CD4-positive, alpha-beta T cell treated with Interleukin-1 beta for 1 hour (primary cell): ENCODE data around the gene ADCY2.
A peak's percentile ranks its signal among the peaks of the same experiment; 100 is the strongest.

Experiments used
- DNase-seq, 2 donors: peaks; one replicate each; pipeline ENCODE4 v3.0.0-alpha.2; 2020 to 2022

ADCY2 gene

DNA sequence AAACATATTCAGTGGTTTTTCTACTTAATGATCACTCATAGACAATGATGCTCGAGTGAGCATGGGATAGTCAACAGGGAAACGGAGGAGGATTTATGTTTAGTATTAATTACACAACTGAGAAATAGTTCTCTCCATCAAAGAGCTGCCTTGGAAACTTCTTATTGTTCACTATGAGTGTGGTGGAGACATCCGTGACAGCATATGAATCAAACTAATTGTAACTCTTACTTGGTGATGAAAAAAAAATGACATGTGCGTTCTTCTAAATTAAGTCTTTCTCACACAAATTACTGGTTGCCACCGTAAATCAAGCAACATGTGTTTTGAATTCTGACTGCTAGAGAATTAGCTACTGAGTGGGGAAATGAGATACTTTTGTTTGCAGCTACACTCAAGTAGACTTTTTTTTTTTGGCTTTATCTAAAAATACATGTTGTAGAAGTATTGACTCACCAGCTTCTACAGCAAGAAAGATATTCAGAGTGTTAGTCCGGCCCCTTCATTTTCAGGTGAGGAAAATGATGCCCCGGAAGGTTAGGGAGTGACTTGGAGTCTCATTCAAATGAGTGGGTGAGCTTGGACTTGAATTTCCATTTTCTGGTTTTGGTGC is 275.5 kb downstream of the ADCY2 start:
- DNase-seq: no peak

DNA sequence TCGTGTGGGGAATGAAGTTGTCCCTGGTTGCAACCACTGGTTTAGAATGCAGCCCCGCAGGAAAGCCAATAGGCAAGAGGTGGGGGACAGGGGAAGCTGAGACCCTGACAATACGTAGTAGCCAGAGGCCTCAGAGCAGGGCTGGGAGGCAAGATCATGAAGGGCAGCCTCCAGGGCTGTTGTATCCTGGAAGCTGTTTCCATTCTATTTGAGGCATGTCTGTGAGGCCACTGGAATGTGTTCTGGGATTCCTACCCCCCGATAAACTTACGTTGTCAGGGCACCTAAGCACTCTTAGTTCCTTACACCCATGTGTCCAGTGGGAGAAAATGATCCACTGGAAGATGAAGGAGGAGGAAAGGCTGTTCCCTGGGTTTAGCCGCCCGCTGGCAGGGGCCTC is 277.7 kb downstream of the ADCY2 start:
- no peak for DNase-seq

DNA sequence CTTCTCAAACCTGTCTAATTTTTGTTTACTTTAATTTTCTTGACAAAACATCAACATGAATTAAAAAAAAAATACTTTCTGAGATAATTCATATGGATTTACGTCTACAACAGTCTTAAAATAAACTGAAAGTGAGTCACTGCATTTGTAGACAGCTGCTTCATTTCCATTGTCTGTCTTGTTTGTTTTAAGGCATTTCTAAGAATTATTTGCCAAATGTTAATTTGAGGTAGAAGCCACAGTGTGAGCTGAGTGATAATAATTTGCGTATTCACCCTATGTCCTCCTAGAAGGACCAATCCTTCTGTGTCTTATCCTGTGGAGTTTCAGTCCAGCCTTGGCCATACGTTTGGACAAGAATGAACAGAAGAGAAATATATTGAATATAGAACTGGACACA is 280.5 kb downstream of the ADCY2 start:
- no peak for DNase-seq

DNA sequence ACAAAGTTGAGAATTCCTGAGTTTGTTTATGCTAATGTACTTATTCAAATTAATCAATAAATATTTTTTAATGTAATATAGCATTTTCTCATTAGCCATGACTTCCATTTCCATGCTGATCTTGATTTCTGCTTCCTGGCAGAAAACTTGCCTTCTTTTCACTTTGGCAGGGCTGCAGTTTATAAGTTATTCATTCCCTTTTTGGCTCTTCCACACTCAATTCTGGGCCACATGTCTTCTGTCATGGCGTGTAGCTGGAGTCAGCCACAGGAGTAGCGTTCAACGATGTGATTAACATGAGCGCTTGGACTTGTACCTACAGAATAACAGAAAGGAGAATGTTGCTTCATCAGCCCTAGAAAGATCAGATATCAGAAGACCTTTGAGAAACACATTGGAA is 282.1 kb downstream of the ADCY2 start:
- DNase-seq: no peak

DNA sequence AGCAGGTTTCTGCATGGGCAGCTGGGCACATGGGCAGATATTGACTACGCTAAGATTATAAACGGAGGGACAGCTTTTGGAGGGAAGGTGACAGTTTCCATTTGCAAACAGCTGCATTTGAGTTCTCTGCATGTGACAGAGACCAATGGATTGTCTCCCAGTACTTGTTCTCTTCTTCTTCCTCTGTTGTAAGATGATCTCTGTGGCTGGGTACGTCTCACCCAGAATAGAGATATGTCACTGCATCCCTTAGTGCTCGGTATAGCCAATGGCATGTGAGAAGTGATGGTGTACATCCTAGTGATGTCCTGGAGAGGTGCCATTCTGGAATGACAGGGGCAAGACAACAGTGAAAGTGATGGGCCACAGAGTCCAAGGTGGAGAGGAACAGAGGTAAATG is 283.7 kb downstream of the ADCY2 start:
- DNase-seq: no peak

DNA sequence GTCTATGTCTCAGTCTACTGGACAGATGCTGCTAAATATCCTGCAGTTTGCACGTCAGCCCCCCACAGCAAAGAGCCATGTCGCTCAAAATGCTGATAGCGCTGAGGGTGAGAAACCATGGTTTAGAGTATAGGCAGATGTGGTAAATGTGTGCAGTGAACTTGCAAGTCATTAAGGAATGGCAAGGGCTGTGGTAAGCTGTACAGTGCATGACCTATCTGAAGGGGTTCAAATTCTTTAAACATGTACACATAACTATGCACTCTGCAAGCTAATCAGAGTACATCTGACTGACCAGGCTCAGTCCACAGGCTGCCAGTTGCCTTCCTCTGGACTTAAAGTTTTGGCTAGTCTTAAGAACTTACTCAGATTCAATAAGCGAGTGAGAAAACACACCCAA is 284.3 kb downstream of the ADCY2 start:
- DNase-seq: no peak

DNA sequence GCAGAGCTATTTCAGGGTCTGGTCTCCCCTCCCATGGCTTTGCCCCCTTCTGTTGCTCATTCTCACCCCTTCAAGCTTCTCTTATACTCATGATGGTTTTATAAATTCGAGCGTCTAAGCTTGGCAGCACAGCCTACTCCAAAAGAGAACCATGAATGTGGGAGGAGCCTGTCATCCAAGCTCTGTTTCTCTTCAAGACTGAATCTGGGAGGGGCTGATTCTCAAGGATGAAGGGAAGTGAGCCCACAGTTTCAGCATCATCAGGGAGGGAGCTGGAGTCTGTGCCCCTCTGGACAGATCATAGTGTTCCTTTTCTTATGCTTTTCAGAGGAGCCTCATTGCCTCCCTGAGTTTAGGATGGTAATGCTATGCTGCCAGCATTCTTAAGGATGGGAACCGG is 286.4 kb downstream of the ADCY2 start:
- no peak for DNase-seq

DNA sequence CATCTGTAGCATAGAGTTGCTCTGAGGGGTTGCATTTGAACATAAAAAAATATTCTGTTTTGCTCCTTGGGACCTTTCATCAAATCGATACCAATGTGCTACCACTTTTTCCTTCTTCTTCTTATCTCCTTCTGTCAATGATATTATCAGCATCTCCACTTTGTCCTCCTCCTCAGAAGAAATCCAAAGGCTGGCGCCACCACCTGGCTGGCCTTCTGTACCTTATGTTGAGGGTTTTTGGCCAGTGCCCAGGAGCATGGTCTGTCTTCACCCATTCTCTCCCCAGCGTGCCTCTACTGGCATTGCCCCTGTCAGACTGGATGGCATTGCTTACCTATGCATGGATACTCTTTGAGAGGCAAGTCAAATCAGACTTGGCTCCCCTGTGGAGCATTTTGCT is 287.8 kb downstream of the ADCY2 start:
- DNase-seq: no peak

DNA sequence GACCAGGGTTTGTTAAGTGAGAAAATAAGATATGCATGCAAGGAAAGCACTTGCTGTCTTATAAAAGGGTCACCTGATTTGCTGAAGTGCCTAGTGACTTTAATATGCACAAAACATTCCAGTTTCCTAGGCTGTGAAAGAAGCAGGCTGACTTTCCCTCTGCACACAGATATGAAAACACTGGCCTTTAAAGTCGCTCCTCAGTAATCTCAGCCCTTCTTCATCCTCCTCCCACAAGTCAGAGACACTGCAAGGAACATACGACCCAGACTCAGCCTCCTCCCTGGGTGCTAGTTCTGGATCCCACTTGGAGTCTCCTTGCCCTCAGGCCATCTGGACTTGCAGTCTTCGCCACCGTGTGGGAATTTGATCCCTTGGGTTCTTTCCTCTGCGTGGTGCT is 288.9 kb downstream of the ADCY2 start:
- no peak for DNase-seq

DNA sequence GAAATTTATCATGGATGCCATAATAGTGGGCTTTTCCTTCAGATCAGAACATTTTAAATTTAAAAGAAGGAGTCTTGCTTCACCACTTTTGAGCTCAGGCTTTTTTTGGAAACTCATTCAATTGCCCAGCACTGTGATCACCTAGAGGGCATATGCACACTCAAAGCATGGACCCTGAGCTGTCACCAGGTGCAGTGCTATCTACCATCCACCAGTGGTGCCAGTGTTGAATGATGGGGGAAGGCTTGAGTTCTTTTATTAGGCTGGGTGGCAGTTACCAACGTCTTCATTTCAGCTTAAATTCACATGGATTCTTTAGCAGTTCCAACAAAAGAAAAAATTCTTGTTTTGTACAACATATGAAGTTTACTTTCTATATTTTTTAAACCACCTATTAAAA is 290.9 kb downstream of the ADCY2 start:
- DNase-seq: no peak

DNA sequence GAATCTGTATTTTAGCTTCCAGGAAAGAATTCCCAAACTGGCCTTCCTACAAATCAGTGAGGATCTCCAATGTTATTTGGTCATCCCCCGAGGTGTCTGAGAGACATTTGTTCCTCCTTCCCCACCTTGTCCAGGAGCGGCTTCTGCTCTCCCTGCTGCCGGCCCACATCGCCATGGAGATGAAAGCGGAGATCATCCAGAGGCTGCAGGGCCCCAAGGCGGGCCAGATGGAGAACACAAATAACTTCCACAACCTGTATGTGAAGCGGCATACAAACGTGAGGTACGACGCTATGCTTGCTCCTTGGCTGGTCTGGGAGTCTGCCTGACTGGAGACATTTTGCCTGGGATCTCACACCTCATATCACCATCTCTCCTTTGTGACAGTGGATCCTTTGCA is 294.6 kb downstream of the ADCY2 start:
- no peak for DNase-seq

DNA sequence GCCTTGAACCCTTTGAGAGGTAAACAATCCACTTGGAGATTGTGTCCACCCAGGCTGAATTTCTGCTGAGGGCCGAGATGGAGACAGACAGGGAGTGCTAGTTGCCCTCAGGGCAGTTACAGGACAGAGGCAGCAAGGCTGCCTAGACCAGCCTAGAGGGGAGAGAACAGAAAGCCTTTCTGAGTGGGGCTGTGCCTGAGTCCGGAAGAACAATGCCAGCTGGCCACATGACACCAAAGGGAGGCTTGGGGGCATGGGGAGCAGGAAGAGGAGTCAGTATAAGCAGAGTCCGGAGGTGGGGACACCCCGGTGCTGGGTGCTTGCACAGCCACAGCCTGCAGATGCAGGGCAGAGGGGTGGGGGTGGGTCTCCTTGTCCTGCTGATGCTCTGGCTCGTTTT is 309.3 kb downstream of the ADCY2 start:
- DNase-seq: no peak

DNA sequence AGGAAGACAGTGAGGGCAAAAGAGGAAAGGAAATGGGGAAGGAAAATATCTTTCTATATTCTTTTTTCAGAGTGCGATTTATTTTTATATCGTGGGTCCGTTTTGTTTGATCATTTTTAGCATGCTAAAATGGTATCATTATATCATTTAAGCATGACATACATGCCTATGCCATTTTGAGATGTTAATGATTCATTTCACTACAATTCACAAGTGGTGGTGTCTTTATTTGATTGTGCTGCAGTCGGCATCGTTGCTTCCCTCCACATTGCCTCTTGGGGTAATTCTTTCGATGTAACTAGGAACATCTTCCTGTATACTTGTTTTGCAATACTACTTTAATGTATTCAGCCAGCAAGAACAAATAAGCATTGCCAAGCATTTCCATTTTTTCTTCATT is 309.8 kb downstream of the ADCY2 start:
- DNase-seq: no peak

DNA sequence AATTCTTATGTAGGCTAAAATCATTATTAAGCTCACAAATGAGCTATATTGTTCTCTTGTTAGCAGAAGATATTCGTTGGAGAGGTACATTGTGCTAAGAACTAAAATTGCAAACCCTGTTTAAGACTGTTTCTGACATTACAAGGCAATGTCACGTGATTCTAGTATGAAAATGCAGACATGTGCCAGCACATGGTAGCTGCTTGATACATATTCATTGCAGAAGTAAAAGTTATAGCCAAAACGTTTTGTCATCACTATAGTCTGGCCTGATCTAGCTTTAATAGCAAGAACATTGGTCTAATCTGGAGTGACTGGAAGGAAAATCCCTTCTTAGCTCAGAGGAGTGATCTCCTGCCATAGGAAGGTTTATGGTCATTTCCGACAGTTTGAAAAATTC is 310.3 kb downstream of the ADCY2 start:
- DNase-seq: no peak

DNA sequence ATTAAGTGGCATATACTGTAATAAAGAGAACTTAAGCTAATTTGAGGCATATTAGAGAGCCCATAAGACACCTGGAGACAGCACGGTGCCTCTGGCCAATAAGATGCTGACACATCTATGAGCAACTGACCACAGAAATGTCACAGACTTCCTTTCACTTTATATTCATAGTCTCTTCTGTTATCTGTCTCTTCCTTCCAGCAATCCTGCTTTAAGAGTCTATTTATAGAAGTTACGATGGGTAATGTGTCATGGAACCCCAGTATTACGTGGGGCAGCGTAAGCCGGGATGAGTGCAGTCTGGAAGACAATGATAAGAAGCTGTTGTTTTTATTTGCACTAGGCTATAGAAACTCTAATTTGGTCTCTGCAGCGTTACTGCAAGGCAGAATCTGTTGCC is 318.2 kb downstream of the ADCY2 start:
- no peak for DNase-seq

DNA sequence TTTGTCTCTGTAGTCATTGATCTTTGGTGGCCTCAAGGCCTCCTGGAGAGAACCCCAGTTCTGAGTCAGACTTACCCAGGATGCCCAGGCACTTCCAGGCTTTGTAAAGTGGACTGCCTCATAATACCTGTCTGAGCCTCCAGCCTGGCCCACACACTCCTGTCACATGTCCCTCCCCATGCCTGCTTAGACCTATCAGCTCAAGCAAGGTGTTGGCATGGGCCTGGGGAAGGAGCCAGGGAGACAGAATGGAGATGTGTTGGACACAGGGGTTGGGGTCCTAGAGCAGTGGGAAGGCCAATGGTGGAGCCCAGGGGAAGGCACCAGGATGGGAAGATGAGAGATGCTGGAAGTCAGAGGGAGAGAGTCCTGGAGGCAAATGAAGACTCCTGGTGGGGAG is 318.8 kb downstream of the ADCY2 start:
- no peak for DNase-seq

DNA sequence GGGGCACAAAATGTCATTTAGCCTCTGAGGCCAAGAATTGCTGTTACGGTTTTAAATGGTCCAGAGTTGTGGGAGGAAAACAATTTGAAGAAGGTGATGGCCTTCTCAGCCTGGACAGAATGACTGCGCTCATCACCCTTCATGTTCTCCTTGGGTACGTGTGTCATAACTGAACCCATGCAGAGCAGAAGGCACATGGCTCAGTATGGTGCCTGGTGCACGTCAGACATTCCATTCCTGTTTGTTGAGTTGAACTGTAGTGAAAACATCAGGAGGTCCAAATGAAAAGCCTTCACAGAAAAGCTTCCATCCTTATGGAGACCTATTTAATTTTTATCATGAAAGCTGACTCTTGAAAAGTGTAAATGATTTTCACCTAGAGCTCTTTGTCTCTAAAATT is 321.8 kb downstream of the ADCY2 start:
- no peak for DNase-seq

DNA sequence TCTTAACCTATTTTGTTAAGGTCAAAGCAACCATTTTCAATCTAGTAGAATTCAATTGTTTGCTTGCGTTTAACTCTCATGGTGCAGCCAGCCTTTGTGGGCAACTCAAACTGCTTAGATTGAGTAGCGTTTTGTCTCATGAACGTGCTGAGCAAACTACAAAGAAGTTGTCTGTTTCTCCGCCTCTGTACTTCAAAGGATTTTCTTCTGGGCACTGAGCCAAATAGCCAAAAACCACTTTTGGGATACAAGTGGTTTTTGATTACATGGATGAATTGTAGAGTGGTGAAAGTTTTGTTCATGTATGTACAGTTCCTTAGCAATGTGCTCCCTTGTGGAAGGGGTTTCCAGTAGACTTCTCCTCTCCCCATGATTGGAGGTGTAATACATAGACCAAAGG is 332.1 kb downstream of the ADCY2 start:
- no peak for DNase-seq

DNA sequence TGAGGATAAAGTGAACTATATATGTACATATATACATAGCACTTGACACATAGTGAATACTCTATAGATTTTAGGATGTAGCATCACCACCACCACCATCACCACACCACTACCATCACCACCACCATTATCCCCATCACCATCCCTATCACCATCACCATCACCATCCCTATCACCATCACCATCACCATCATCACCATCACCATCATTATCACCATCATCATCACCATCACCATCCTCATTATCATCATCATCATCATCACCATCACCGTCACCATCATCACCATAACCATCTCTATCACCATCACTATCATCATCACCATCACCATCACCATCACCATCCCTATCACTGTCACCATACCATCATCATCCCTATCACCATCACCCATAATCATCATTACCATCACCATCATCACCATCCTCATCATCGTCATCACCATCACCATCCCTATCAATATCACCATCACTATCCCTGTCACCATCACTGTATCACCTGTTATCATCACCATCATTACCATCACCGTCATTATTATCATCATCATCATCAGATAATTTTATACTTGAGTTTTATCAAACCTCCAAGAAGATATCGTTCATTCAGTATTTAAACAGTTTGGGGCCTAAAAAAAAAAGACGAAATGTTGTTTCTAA is 345.6 kb downstream of the ADCY2 start:
- no peak for DNase-seq

DNA sequence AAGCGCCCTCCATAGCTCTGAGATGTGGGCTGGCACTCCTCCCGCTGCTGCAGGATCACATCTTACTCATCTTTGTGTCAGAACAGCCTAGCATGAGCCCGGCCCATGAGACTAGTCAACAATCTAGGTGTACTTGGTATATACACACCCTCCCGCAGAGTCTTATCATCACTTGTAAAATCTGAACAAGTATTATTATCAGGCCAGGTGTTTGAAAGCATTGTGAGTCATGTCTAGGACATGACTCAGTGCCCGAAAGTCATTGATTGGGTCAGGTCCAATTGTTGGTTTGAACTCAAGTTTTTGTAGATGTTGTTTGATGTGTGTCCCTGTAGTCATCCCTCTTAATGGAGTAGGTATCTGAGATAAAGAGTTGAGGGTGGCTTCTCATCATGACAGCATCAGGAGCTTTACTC is 346.3 kb downstream of the ADCY2 start:
- no peak for DNase-seq

DNA sequence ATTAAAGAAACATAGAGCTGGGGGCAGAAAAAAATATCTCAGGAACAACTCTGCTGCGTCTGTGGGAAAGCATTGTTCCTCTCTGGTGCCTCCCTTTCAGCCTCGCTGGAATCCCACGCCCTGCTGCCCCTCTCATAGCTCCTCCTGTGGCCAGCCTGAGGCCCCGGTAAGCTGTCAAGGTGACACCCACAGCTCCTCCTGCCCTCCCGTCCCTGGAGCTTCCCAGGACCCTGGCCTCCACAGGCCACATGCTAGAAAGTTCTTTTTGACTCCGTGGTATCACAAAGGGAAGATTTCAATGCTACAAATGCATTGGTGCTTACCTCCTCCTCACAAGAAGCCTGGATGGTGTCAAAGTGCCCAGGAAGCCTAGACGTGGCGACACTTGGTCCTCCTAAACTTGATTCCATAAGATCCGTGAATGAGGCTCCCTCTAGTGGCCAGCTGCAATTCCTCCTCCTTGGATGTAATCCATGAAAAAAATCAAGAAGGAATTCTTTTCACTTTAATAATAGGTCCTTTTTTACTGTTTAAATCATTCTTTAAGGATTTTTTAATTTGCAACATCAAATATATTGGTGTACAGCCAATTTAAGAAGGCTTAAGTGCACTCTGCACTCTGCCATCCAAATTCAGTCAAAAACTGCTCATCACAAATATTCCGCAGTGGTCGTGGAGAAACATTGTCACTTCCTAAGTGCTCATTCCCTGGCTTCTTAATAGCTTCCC is 350.1 kb downstream of the ADCY2 start:
- peak; percentile 13 for DNase-seq

DNA sequence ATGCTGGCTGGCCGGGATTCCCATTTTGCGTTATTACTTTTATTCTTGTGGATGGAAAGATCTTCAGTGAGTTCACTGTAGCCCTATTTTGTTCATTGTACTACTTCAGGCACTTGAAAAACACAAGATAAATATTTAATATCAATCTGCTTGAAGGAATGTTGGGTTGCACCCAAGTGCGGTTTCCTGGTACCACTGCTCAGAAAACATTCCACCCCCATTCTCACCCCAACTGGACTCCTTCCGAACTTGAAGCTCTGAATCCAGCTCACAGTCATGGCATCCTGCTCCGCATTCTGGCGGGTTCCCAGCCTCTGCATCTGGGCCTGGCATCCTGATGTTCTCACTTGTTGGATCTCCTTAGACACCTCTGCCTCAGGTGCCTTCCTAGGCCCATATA is 351.8 kb downstream of the ADCY2 start:
- no peak for DNase-seq

DNA sequence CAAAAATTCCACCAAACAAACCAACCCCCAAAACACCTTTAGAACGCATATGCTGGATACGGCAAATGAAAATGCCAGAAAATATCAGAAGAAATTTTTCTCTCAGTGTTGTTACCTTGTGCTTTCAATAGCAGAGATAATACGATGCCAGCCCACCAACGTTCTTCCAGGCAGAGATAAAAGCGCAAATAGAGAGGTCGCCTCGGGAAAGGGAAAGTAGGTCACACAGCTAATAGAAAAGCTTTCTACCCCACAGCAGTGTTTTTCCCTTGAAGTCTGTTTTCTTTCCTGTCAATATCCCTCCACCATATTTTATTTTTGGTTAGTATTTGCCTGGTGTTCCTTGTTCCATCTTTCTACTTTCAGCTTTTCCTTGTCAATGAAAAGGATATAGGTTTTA is 353.7 kb downstream of the ADCY2 start:
- no peak for DNase-seq

DNA sequence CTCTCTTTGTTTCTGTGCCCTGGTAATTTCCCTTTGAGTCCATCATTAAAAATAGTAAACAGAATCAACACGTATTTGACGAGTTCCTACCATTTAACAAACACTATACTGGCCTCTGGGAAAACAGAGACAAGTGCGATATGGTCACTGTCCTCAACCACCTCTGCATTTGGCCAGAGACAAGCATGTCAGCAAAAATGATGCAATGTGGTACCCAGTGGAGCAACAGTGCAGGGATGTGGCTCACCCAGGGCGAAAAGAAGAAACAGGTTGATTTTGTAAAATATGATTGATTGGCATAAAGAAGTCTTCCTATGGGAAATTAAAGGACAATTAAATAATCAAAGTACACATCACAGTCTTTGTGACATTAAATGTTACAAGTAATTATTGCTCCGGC is 355.9 kb downstream of the ADCY2 start:
- DNase-seq: no peak

DNA sequence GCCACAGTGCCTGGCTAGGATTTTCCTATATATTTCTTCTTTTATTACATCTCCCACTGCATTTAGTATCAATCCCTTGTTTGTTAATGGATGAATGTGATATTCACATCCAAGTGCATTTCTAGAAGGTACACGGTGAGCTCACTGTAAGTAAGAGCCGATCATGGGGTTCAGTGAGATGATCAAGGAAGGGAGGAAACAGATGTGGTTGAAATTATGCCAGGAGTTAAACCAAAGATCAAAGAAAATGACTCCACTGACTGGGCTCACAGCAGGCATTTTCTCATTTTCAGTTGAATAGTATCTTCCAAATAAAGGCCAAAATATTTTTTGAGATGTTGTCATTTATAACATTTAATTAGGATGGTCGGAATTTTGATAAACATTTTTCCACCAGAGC is 357.2 kb downstream of the ADCY2 start:
- no peak for DNase-seq
